HCT116 (cell line): ENCODE data around the gene PIGQ.
A peak's percentile ranks its signal among the peaks of the same experiment; 100 is the strongest.

Experiments used
- ATF3 ChIP-seq: IDR thresholded peaks from 2 replicates; pipeline ENCODE4 v1.6.1; 2012
- CTCF ChIP-seq, 3 experiments: fragments of 200-600 bp in 1 of 3; sonication (generic) in 1 of 3; IDR thresholded peaks in 2 of 3; conservative IDR thresholded peaks in 1 of 3; 2 replicates each; pipeline ENCODE4 v1.5.1; 2012 to 2017; ENCODE audit warnings: low read depth in 2 of 3, low read length in 2 of 3, antibody characterized with exemption in 1 of 3, borderline replicate concordance in 1 of 3, control low read depth in 1 of 3, mild to moderate bottlenecking in 1 of 3, mixed read lengths in 1 of 3, mixed run types in 1 of 3, moderate library complexity in 1 of 3; ENCODE audit not compliant: insufficient read depth in 1 of 3
- EZH2 ChIP-seq: fragments of 200-600 bp; sonication (generic); IDR thresholded peaks from 2 replicates; pipeline ENCODE4 v1.6.1; 2017; ENCODE audit warnings: antibody characterized with exemption, mixed run types
- JUND ChIP-seq: IDR thresholded peaks from 2 replicates; pipeline ENCODE4 v1.6.1; 2012
- POLR2A ChIP-seq: IDR thresholded peaks from 2 replicates; pipeline ENCODE4 v1.7.0; 2011; ENCODE audit warnings: borderline replicate concordance; ENCODE audit not compliant: insufficient read depth, insufficient read length; ENCODE audit errors: extremely low read depth
- RAD21 ChIP-seq: IDR thresholded peaks from 2 replicates; pipeline ENCODE4 v1.6.1; 2012; ENCODE audit warnings: low read depth, mild to moderate bottlenecking
- REST ChIP-seq: IDR thresholded peaks from 2 replicates; pipeline ENCODE4 v1.6.1; 2012; ENCODE audit warnings: low read depth
- SRF ChIP-seq: IDR thresholded peaks from 2 replicates; pipeline ENCODE4 v1.6.1; 2012; ENCODE audit warnings: low read depth
- ZNF274 ChIP-seq: fragments of 200-500 bp; sonication (Bioruptor generic); IDR thresholded peaks from 2 replicates; pipeline ENCODE4 v1.6.1; 2014; ENCODE audit warnings: mild to moderate bottlenecking, low read depth, low read length, inconsistent platforms
- TF ChIP-seq, protein P1 (sequence below): IDR thresholded peaks from 2 replicates; pipeline ENCODE4 v1.6.1; 2011; ENCODE audit warnings: mild to moderate bottlenecking, low read length, moderate library complexity; ENCODE audit not compliant: insufficient replicate concordance; ENCODE audit errors: extremely low read depth
- TF ChIP-seq, protein P2 (sequence below): IDR thresholded peaks from 2 replicates; pipeline ENCODE4 v1.6.1; 2012

DNA sequence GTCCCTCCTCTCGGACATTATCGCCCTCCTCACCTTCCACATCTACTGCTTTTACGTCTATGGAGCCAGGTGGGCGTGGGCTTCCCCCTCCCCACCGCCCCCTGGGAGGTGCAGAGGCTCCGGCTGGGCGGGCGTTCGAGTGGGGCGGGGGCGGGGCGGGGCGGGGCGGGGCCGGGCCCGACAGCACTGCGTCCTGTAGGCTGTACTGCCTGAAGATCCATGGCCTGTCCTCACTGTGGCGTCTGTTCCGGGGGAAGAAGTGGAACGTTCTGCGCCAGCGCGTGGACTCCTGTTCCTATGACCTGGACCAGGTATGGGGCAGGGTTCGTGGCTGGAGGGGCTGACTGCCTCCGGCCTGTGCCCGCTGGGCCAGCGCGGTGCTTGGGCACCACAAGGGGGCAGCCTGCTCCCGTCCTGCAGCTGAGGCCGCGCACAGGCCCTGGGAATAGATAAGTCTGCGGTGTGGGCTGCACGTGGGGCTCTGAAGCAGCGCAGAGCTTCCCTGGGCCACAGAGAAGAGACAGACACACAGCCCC is 9.2 kb downstream of the PIGQ start:
- TF ChIP-seq CTCF (IDR thresholded peaks at IDR 0.05 in 2 of 3, conservative IDR thresholded peaks at IDR 0.05 in 1 of 3; ENCODE audit: borderline replicate concordance in 1 of 3, insufficient read depth in 1 of 3, low read depth in 2 of 3, low read length in 2 of 3) (peak; percentile 59 to 74 (median 68); a peak in 5 of 6 replicates), REST (no peak), POLR2A (no peak), SRF (no peak), EZH2 (no peak), RAD21 (peak; percentile 81), JUND (no peak), ATF3 (no peak), ZNF274 (no peak)
- TF ChIP-seq, protein P1, sequence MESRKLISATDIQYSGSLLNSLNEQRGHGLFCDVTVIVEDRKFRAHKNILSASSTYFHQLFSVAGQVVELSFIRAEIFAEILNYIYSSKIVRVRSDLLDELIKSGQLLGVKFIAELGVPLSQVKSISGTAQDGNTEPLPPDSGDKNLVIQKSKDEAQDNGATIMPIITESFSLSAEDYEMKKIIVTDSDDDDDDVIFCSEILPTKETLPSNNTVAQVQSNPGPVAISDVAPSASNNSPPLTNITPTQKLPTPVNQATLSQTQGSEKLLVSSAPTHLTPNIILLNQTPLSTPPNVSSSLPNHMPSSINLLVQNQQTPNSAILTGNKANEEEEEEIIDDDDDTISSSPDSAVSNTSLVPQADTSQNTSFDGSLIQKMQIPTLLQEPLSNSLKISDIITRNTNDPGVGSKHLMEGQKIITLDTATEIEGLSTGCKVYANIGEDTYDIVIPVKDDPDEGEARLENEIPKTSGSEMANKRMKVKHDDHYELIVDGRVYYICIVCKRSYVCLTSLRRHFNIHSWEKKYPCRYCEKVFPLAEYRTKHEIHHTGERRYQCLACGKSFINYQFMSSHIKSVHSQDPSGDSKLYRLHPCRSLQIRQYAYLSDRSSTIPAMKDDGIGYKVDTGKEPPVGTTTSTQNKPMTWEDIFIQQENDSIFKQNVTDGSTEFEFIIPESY, result no peak
- TF ChIP-seq, protein P2, sequence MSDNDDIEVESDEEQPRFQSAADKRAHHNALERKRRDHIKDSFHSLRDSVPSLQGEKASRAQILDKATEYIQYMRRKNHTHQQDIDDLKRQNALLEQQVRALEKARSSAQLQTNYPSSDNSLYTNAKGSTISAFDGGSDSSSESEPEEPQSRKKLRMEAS, result peak; percentile 32; the same call in 1 of the 2 replicates
